HepG2 (cell line): ENCODE data around the gene MED13. TPM values are rescaled to one million over a fixed set of nuclear protein-coding genes. Genes with fewer than 3 reads are reported as not detected.

ENCODE experiments used
- ARID3A ChIP-seq: IDR thresholded peaks from 2 replicates; pipeline ENCODE4 v1.6.1; 2012; ENCODE audit warnings: low read depth, low read length, improper control_type of control experiment
- ELF3 ChIP-seq: IDR thresholded peaks from 2 replicates; pipeline ENCODE4 v1.6.1; 2016; ENCODE audit warnings: missing genetic modification reagents, missing compliant biosample characterization
- ETV5 ChIP-seq: IDR thresholded peaks from 2 replicates; pipeline ENCODE4 v1.6.1; 2018; ENCODE audit warnings: missing biosample characterization, missing genetic modification reagents, inconsistent platforms, borderline replicate concordance
- HOMEZ ChIP-seq: IDR thresholded peaks from 2 replicates; pipeline ENCODE4 v1.6.1; 2016; ENCODE audit warnings: low read depth
- IRX3 ChIP-seq: sonication (generic); formaldehyde crosslinking; IDR thresholded peaks from 2 replicates; pipeline ENCODE4 v1.8.1; 2023; ENCODE audit warnings: mild to moderate bottlenecking, low read depth, missing genetic modification reagents, borderline replicate concordance
- KDM3A ChIP-seq: IDR thresholded peaks from 2 replicates; pipeline ENCODE4 v1.6.1; 2018; ENCODE audit warnings: low read depth, missing compliant biosample characterization
- KDM6A ChIP-seq: IDR thresholded peaks from 2 replicates; pipeline ENCODE4 v1.6.1; 2016; ENCODE audit warnings: low read depth
- KMT2B ChIP-seq: IDR thresholded peaks from 2 replicates; pipeline ENCODE4 v1.6.1; 2016; ENCODE audit warnings: missing genetic modification reagents, missing compliant biosample characterization
- MIXL1 ChIP-seq: IDR thresholded peaks from 2 replicates; pipeline ENCODE4 v1.6.1; 2016
- MXI1 ChIP-seq: IDR thresholded peaks from 3 replicates; pipeline ENCODE4 v1.6.1; 2012; ENCODE audit warnings: low read depth, low read length, inconsistent platforms, borderline replicate concordance
- PHF20 ChIP-seq: sonication (generic); formaldehyde crosslinking; IDR thresholded peaks from 2 replicates; pipeline ENCODE4 v1.5.0; 2020; ENCODE audit warnings: mild to moderate bottlenecking, missing genetic modification reagents
- PPARG ChIP-seq: conservative IDR thresholded peaks from 2 replicates; pipeline ENCODE4 v1.6.1; 2016; ENCODE audit warnings: missing biosample characterization, missing genetic modification reagents
- SAP130 ChIP-seq: IDR thresholded peaks from 2 replicates; pipeline ENCODE4 v1.6.1; 2016; ENCODE audit warnings: low read depth
- SETDB1 ChIP-seq: sonication (generic); formaldehyde crosslinking; IDR thresholded peaks from 2 replicates; pipeline ENCODE4 v1.5.1; 2020; ENCODE audit warnings: missing genetic modification reagents, mild to moderate bottlenecking, borderline replicate concordance
- TFAP4 ChIP-seq: sonication (generic); IDR thresholded peaks from 2 replicates; pipeline ENCODE4 v1.6.1; 2016; ENCODE audit warnings: low read depth, borderline replicate concordance
- THAP11 ChIP-seq: IDR thresholded peaks from 2 replicates; pipeline ENCODE4 v1.6.1; 2016; ENCODE audit warnings: missing biosample characterization, missing genetic modification reagents
- ZBTB20 ChIP-seq: sonication (generic); formaldehyde crosslinking; IDR thresholded peaks from 2 replicates; pipeline ENCODE4 v1.8.1; 2023; ENCODE audit warnings: missing genetic modification reagents, low read depth, mild to moderate bottlenecking, borderline replicate concordance
- ZFAT ChIP-seq: sonication (generic); formaldehyde crosslinking; conservative IDR thresholded peaks from 2 replicates; pipeline ENCODE4 v1.8.1; 2023; ENCODE audit warnings: missing genetic modification reagents, inconsistent platforms
- ZMYM4 ChIP-seq: sonication (generic); formaldehyde crosslinking; IDR thresholded peaks from 2 replicates; pipeline ENCODE4 v1.8.1; 2023; ENCODE audit warnings: mild to moderate bottlenecking, missing genetic modification reagents
- ZNF253 ChIP-seq: sonication (generic); formaldehyde crosslinking; IDR thresholded peaks from 2 replicates; pipeline ENCODE4 v1.8.0; 2022; ENCODE audit warnings: mild to moderate bottlenecking, missing genetic modification reagents, borderline replicate concordance
- ZNF331 ChIP-seq: sonication (generic); formaldehyde crosslinking; IDR thresholded peaks from 2 replicates; pipeline ENCODE4 v1.4.0; 2020; ENCODE audit warnings: missing genetic modification reagents
- ZNF772 ChIP-seq: sonication (generic); formaldehyde crosslinking; IDR thresholded peaks from 2 replicates; pipeline ENCODE4 v1.5.0; 2020; ENCODE audit warnings: mild to moderate bottlenecking, missing genetic modification reagents
- polyA plus RNA-seq, 8 experiments: library from polyadenylated mRNA; depleted of rRNA in 3 of 8; stranded (reverse) in 7 of 8; unstranded in 1 of 8; fragments of >200 nt; fragmentation: Illumina TruSeq in 4 of 8; extraction: Trizol in 4 of 8; gene quantifications; 2 replicates each; pipeline versions ENCODE4 v1.2.1 to v1.2.3, GENCODE V29; 2011 to 2016; ENCODE audit warnings: low read depth in 4 of 8, missing spikeins in 1 of 8, mixed read lengths in 1 of 8; ENCODE audit not compliant: insufficient read depth in 1 of 8
- total RNA-seq, 5 experiments: library from RNA; depleted of rRNA; stranded (reverse); fragments of >200 nt; fragmentation: Illumina TruSeq; extraction: Trizol; gene quantifications; 2 replicates each; pipeline ENCODE4 v1.2.3, GENCODE V29; 2016; ENCODE audit warnings: low read depth in 1 of 5
- TF ChIP-seq, protein P1 (sequence below): sonication (generic); formaldehyde crosslinking; IDR thresholded peaks from 2 replicates; pipeline ENCODE4 v1.5.1; 2020; ENCODE audit warnings: mild to moderate bottlenecking, missing genetic modification reagents

Gene MED13
- total and polyA plus RNA-seq, 2 of the 13 experiments (the other 11 are each of a cell fraction or from before 2014, with no cell fraction given), result 27.4 to 69.1 TPM

DNA sequence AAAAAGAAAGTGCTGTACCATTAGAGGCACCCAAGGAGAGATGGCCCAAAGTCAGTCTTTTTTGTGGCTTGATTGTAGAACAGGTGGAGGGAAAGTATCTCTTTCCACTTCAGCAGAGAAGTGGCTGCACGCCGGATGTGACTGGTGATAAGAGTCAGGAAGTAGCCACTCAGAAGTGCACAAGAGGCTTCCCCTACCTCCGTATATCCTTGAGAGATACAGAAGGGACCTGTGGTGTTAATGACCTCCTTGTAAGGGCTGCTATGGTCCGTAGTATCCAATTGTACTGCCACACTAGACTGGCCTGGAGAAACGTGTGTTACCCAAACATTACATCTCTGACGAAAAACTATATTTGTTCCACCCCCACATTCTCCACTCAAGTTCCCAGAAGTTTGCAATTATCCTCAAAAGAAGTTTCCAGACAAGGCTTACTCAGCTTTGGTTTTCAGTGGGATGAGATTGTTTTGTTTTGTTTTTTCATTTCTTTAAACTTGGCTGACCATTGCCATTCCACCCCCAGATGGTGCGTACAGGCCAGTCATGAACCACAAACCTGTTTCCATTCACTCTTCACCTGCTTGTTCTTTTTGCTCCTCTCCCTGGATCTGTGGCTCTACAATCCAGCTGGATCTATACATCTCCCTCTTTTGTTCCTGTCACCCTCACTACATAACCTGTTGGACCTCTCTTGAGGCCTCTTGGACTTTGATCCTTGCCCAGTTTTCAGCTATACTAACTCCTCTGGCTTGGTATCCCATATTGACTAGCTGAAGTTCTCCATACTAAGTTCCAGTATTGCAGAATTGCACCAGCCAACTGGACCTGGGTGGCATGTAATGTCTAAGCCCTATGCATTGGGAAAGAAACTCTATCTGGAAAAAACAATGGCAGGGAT lies 20.7 kb upstream of the MED13 start (continued):
- TF ChIP-seq ZNF253, result no peak
- TF ChIP-seq HOMEZ (CRISPR knock-in tag), result peak; percentile 84
- TF ChIP-seq KDM6A (CRISPR knock-in tag), result peak; percentile 84
- TF ChIP-seq ETV5 (CRISPR knock-in tag), result peak; percentile 27; the same call in 1 of the 2 replicates
- TF ChIP-seq ZNF772 (CRISPR knock-in tag), result peak; percentile 57; the same call in 1 of the 2 replicates
- TF ChIP-seq ELF3 (CRISPR knock-in tag), result peak; percentile 36; the same call in 1 of the 2 replicates
- peak; percentile 27; the same call in 1 of the 2 replicates for TF ChIP-seq PHF20
- TF ChIP-seq IRX3 (CRISPR knock-in tag), result no peak
- TF ChIP-seq SETDB1 (CRISPR knock-in tag), result no peak
- TF ChIP-seq, protein P1, sequence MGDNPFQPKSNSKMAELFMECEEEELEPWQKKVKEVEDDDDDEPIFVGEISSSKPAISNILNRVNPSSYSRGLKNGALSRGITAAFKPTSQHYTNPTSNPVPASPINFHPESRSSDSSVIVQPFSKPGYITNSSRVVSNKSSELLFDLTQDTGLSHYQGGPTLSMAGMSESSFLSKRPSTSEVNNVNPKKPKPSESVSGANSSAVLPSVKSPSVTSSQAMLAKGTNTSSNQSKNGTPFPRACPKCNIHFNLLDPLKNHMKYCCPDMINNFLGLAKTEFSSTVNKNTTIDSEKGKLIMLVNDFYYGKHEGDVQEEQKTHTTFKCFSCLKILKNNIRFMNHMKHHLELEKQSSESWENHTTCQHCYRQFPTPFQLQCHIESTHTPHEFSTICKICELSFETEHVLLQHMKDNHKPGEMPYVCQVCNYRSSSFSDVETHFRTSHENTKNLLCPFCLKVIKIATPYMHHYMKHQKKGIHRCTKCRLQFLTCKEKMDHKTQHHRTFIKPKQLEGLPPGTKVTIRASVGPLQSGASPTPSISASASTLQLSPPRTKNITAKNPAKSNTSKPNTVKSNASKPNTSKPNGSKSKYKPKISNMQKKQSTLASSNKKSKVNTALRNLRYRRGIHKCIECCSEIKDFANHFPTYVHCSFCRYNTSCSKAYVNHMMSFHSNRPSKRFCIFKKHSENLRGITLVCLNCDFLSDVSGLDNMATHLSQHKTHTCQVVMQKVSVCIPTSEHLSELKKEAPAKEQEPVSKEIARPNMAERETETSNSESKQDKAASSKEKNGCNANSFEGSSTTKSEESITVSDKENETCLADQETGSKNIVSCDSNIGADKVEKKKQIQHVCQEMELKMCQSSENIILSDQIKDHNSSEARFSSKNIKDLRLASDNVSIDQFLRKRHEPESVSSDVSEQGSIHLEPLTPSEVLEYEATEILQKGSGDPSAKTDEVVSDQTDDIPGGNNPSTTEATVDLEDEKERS, result peak; percentile 45; the same call in 1 of the 2 replicates
- TF ChIP-seq ARID3A, result 0 out of 2 replicates have a peak, but pooled peaks have one; percentile 8
- TF ChIP-seq MIXL1 (CRISPR knock-in tag), result 0 out of 2 replicates have a peak, but pooled peaks have one; percentile 52
- peak; percentile 34; the same call in 1 of the 2 replicates for TF ChIP-seq PPARG (CRISPR knock-in tag)
- TF ChIP-seq SAP130, result peak; percentile 33; the same call in 1 of the 2 replicates
- TF ChIP-seq THAP11 (CRISPR knock-in tag), result 0 out of 2 replicates have a peak, but pooled peaks have one; percentile 31
- TF ChIP-seq ZNF331 (CRISPR knock-in tag), result peak; percentile 49; the same call in 1 of the 2 replicates
- peak; percentile 99 for TF ChIP-seq ZBTB20 (CRISPR knock-in tag)
- TF ChIP-seq ZMYM4 (CRISPR knock-in tag), result peak; percentile 80
- TF ChIP-seq TFAP4, result peak; percentile 58; the same call in 1 of the 2 replicates
- TF ChIP-seq MXI1, result no peak
- no peak for TF ChIP-seq ZFAT (CRISPR knock-in tag)
- 0 out of 2 replicates have a peak, but pooled peaks have one; percentile 31 for TF ChIP-seq KDM3A
- TF ChIP-seq KMT2B (CRISPR knock-in tag), result 0 out of 2 replicates have a peak, but pooled peaks have one; percentile 39
